Sciatic nerve (tissue), 2 donors: ENCODE measurements around the gene PTGDS. TPM values are rescaled to one million over a fixed set of nuclear protein-coding genes. Genes with fewer than 3 reads are reported as not detected.

Experiments
- ATAC-seq: fragments of 200-7000 bp; cut with Tn5 transposase; one replicate; pipeline ENCODE4 v1.9.1; 2020; ENCODE audit warnings: mild to moderate bottlenecking, moderate library complexity
- DNase-seq: peaks from one replicate; pipeline ENCODE4 v3.0.0-alpha.2; 2020; ENCODE audit warnings: low spot score
- intact Hi-C: fragments of 100-400 bp; cut with DNase I; formaldehyde crosslinking; loops from one replicate; pipeline ENCODE4 v1.14.2; 2022
- total RNA-seq: library from RNA; stranded (reverse); fragmentation: NEBNext Ultra II Directional; extraction: Animal tissue kit (Norgen Biotek cat#: 25700); gene quantifications from one replicate; pipeline ENCODE4 v1.2.1, GENCODE V29; 2021
- donor health status: DM: no; HTN: no; CAD: no.
- donor health status: DM: no; HTN: no; CAD: no.

The PTGDS gene
- total RNA-seq, 1 donor from 2014 or later: 1,668 TPM

DNA sequence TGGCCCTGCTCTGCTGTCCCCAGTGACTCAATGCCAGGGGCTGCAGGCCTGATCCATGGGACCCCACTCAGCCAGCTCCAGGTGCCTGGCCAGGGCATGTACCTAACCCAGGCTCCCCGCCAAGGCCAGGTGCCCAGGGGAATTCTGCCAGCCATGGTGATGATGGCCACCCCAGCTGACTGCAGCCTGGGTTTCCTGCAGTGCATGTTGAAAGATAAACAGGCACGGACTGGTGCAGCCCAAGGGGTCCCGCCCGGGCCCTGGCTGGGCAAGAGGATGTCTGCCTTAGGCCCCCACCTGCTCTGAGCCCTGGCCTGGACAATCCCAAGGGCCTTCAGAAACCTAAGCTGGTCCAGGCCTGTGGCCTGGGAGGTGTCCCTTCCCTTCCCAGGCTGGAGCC lies 49.5 kb downstream of the PTGDS start:
- DNase-seq: no peak
- ATAC-seq: no peak
- intact Hi-C loops: loop anchor here (10.0 kb wide), 1 partner anchor 182 kb away; the partner anchor contains the start of genes AJM1 and PHPT1

DNA sequence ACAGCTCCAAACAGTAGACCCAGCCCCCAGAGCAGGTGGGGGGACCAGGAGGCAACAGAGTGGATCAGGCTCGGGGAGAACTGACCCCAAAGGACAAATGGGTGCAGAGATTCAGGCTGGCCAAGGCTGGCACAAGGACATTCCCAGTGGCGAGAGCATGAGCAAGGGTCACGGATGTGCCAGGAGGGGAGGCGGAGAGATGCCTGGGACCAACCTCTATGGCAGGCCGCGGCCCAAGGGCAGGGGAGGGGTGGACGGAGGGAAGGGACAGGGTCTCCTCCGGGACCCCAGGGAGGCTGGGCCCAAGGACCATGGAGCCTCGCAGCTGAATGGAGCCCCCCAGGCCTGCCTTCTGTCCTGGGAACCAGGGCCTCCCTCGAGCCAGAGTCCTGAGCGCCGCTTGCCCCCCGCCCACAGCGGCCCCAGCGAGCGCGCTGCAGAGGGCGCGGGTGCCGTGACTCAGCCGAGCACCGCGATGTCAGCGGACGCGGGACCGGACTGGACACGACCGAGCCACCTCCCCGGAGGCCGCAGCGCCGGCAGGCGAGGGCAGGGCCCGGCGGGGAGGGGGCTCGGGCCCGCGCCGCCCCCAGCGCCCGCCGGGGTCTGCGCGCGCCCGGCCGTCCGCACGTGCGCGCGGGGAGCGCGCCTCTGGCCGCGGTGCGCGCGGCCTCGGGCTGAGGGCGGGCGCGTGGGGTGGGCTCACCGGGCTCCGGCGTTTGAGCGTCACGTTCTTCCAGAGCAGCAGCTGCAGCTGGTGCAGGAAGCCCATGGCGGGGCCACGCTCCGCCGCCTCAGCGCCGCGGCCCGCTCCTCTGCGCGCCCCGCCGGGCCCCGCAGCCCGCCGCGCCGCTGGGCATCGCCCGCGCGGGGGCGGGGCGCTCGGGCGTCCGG lies 50.3 kb downstream of the PTGDS start, which contains the start of gene ABCA2:
ABCA2 (minus strand) TSS at position 869 of the 894 bp plus-strand sequence; CDS start at position 772, 97 bp downstream.
- intact Hi-C loops: loop anchor here (10.0 kb wide), 1 partner anchor 183 kb away; the partner anchor contains the start of genes AJM1 and PHPT1
- ATAC-seq (no peak), DNase-seq (no peak)

DNA sequence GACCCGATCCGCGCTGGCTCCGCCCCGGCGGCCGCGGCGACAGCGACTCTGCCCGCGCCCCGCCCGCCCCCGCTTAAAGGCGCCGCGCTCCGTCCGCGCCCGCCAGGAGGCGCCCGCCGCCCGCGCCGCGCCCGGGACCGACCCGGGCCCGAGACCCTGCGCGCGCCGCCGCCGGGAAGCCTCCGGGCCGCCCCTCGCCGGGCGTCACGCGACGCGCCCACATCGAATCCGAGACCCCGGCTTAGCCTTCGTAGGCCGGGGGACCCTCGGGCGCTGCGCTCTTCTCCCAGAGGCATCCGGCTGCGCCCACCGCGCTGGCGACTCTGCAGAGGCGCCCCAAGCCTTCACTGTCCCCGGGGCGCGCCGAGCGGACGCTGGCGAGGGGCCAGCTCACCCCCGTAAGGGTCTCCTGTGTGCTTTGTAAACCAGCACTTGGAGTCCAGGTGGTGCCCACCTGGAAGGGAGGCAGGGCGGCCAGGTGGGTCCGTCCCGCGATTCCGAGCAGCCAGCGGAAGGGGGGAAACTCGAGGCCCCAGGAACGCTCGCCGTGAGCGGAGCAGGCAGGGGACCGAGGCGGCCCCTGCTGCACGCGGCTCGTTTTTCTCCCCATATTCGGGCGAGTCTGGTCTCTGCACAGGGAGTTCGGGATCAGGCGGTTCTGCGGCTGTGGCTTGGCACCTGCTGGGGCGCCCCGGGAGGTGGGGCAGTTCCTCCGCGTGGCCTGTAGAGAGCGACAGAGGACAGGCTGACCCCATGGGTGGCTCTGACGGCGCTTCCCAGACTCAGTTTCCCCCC lies 51.2 kb downstream of the PTGDS start:
- intact Hi-C loops: loop anchor here (10.0 kb wide), 1 partner anchor 184 kb away; the partner anchor contains the start of genes AJM1 and PHPT1
- DNase-seq (peak; percentile 78), ATAC-seq (peak; percentile 27)

DNA sequence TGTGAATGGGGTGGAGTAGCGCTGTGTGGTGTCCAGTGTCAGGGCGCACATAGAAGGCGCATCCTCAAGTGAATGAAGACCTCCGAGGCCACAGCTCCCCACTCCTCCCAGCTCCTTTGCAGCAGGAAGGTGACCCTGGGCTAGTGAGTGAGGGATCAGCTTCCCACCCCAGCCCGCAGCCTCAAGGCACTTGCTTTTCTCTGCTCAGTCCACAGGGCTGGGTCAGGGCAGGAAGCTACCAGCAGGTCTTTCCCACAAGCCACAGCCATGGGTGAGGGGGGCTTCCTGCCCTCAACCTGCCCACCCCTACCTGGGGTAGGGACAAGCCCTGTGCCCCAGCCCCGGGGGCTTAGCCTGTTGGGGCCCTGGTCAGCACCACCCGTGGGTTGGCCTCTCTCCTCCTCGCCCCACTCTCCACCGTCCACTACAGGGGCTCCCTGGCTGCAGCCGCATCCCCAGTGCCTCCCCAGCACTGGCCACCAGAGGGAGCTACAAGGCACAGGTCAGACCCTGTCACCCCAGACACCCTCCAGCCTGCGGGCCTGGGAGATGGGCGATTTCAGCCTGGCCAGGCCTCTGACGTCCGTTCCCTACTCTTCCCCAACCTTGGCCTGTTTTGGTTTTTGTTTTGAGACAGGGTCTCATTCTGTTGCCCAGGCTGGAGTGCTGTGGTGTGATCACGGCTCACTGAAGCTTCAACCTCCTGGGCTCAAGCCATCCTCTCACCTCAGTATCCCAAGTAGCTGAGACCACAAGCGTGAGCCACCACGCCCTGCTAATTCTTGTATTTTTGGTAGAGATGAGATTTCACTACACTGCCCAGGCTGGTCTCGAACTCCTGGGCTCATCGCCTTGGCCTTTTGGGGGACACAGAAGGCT lies 52.0 kb downstream of the PTGDS start:
- peak; percentile 65 for ATAC-seq

DNA sequence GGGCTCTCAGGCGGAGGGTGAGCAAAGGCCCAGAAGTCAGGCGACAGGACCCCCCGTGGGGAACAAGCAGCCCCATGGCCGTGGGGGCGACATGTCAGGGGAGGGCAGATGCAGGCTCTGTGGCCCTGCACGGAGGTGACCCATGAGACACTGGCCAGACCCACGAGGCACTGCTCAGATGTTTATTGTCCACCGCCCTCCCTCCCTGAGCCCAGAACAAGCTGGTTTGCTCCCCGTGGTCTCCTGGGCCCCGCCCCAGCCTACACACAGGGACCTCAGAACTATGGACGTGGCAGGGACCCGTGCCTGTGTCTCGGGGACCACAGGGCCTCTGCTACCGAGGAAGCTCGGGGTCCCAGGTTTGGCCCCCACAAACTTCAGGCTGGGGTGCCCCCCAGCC lies 52.7 kb downstream of the PTGDS start:
- intact Hi-C loops: loop anchor here (5.0 kb wide), 1 partner anchor 233 kb away; the partner anchor contains the start of gene CCDC183
- ATAC-seq: no peak
- no peak for DNase-seq

More for the DNA sequence above, 52.0 kb downstream of the PTGDS start:
- DNase-seq: peak; percentile 89
- intact Hi-C loops: loop anchor here (10.0 kb wide), 1 partner anchor 184 kb away; the partner anchor contains the start of genes AJM1 and PHPT1

DNA sequence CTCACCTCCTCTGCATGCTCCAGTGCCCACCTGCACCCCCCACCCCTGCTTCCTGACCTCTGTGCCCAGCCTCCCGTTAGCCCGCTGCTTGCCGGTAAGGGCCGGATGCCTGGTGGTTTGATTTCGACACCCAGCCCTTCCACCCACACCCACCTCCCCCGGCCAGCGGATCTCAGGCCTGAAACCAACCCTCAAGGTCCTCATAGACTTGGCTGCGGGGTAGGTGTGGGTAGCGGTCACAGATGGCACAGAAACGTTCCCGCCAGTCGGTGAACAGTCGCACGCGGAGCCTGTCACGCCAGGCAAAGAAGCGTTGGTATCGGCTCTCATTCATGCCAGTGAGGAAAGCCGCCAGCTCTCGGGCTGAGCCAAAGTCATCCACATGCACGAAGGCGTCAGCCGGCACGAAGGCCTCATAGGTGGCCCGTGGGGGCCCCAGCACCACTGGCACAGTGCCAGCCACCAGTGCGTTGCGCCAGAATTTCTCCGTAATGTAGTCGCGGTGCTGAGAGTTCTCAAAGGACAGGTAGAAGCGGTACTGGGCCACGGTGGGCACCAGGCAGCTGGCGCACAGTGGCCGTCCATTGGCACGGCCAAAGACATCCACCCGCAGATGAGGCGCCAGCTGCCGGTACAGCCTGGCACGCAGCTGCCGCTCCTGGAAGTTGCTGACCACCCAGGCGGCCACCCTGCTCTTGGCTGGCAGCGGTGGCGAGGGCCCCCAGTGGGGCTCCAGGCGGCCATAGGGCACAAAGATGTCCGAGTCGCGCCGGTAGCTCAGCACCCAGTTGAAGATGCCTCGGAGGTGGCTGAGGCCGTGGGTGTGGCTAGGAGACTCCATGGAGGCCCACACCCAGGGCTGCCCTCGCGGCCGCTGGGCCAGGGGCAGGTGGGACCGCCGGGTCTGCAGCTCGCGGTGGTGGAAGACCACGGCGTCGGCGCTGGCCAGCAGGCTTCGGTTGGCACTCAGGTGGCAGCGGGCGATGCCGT lies 53.5 kb downstream of the PTGDS start:
- DNase-seq (no peak), ATAC-seq (no peak)
- intact Hi-C loops: loop anchor here (5.0 kb wide), 1 partner anchor 234 kb away; the partner anchor contains the start of gene CCDC183

Other genes with a start within 250 kb of the PTGDS start
- 5.5 TPM for gene LCN10, start 234.6 kb upstream of the PTGDS start, total RNA-seq
- gene LCN6, start 229.0 kb upstream of the PTGDS start, total RNA-seq: 7.0 TPM
- not detected for gene LCN8, start 219.3 kb upstream of the PTGDS start, total RNA-seq
- not detected for gene LCN15, start 213.0 kb upstream of the PTGDS start, total RNA-seq
- gene TMEM141, start 186.2 kb upstream of the PTGDS start, total RNA-seq: 37.8 TPM
- 2.5 TPM for gene CCDC183, start 181.2 kb upstream of the PTGDS start, total RNA-seq
- gene RABL6, start 169.6 kb upstream of the PTGDS start, total RNA-seq: 46.9 TPM
- 3.1 TPM for gene AJM1, start 135.0 kb upstream of the PTGDS start, total RNA-seq
- 76.4 TPM for gene PHPT1, start 128.1 kb upstream of the PTGDS start, total RNA-seq
- 3.0 TPM for gene MAMDC4, start 125.2 kb upstream of the PTGDS start, total RNA-seq
- 201 TPM for gene EDF1, start 111.2 kb upstream of the PTGDS start, total RNA-seq
- 17.0 TPM for gene TRAF2, start 91.0 kb upstream of the PTGDS start, total RNA-seq
- gene FBXW5, start 32.8 kb upstream of the PTGDS start, total RNA-seq: 59.9 TPM
- gene C8G, start 32.3 kb upstream of the PTGDS start, total RNA-seq: not detected
- 8.6 TPM for gene LCN12, start 25.2 kb upstream of the PTGDS start, total RNA-seq
- gene LCNL1, start 5.5 kb downstream of the PTGDS start, total RNA-seq: 4.1 TPM
- 46.6 TPM for gene PAXX, start 14.9 kb downstream of the PTGDS start, total RNA-seq
- gene CLIC3, start 19.1 kb downstream of the PTGDS start, total RNA-seq: 11.3 TPM
- gene ABCA2, start 50.7 kb downstream of the PTGDS start, total RNA-seq: 298 TPM
- gene FUT7, start 54.6 kb downstream of the PTGDS start, total RNA-seq: 0.18 TPM
- gene NPDC1, start 68.7 kb downstream of the PTGDS start, total RNA-seq: 157 TPM
- gene ENTPD2, start 76.6 kb downstream of the PTGDS start, total RNA-seq: 24.3 TPM
- gene SAPCD2, start 93.1 kb downstream of the PTGDS start, total RNA-seq: 0.36 TPM
- 18.3 TPM for gene UAP1L1, start 100.0 kb downstream of the PTGDS start, total RNA-seq
- 48.3 TPM for gene MAN1B1, start 109.5 kb downstream of the PTGDS start, total RNA-seq
- gene DPP7, start 137.2 kb downstream of the PTGDS start, total RNA-seq: 127 TPM
- not detected for gene GRIN1, start 161.7 kb downstream of the PTGDS start, total RNA-seq
- not detected for gene LRRC26, start 192.5 kb downstream of the PTGDS start, total RNA-seq
- not detected for gene TMEM210, start 194.6 kb downstream of the PTGDS start, total RNA-seq
- gene ANAPC2, start 211.1 kb downstream of the PTGDS start, total RNA-seq: 52.8 TPM
- gene SSNA1, start 211.2 kb downstream of the PTGDS start, total RNA-seq: 27.6 TPM
- gene TPRN, start 223.2 kb downstream of the PTGDS start, total RNA-seq: 8.8 TPM
- gene TMEM203, start 228.1 kb downstream of the PTGDS start, total RNA-seq: 25.6 TPM
- 16.5 TPM for gene NDOR1, start 228.2 kb downstream of the PTGDS start, total RNA-seq
- gene RNF208, start 244.7 kb downstream of the PTGDS start, total RNA-seq: 10.6 TPM
- gene CYSRT1, start 247.7 kb downstream of the PTGDS start, total RNA-seq: not detected
- not detected for gene RNF224, start 250.0 kb downstream of the PTGDS start, total RNA-seq